HEK293T (cell line): Measurements from ENCODE around the gene HTR2C.
"Not testable (repeated sequence)": the region's sequence is repeated elsewhere in the genome, so short reads cannot be mapped to it uniquely, and the experiment has no call there.

ENCODE experiments used
- CTCF ChIA-PET: fragments of 350-600 bp; formaldehyde crosslinking; extraction: SDS; loops from one replicate; lab custom pipeline; 2021; ENCODE audit warnings: antibody characterized with exemption, inconsistent platforms; lab: Yijun Ruan, JAX
- POLR2A ChIA-PET: fragments of 350-600 bp; formaldehyde crosslinking; extraction: SDS; loops from one replicate; lab custom pipeline; 2020; ENCODE audit warnings: antibody characterized with exemption, inconsistent platforms; lab: Yijun Ruan, JAX
- DNase-seq: peaks from one replicate; pipeline ENCODE4 v3.0.0; 2012; ENCODE audit warnings: mixed read lengths; ENCODE audit errors: extremely low spot score
- ARNT ChIP-seq: fragments of 450-650 bp; IDR thresholded peaks from 2 replicates; pipeline ENCODE4 v1.6.1; 2017; ENCODE audit warnings: mild to moderate bottlenecking
- BHLHE40 ChIP-seq: fragments of 450-650 bp; IDR thresholded peaks from 2 replicates; pipeline ENCODE4 v1.6.1; 2016; ENCODE audit warnings: mild to moderate bottlenecking, moderate library complexity, borderline replicate concordance
- CTBP1 ChIP-seq: fragments of 450-650 bp; IDR thresholded peaks from 2 replicates; pipeline ENCODE4 v1.6.1; 2016; ENCODE audit warnings: borderline replicate concordance
- ELF4 ChIP-seq: fragments of 450-650 bp; IDR thresholded peaks from 2 replicates; pipeline ENCODE4 v1.6.1; 2017; ENCODE audit warnings: antibody characterized with exemption
- FOXA1 ChIP-seq: fragments of 450-650 bp; IDR thresholded peaks from 2 replicates; pipeline ENCODE4 v1.6.1; 2016; ENCODE audit warnings: mild to moderate bottlenecking
- FOXK2 ChIP-seq: fragments of 450-650 bp; IDR thresholded peaks from 2 replicates; pipeline ENCODE4 v1.6.1; 2016; ENCODE audit warnings: mild to moderate bottlenecking
- FOXM1 ChIP-seq: fragments of 450-650 bp; IDR thresholded peaks from 2 replicates; pipeline ENCODE4 v1.6.1; 2017; ENCODE audit warnings: mild to moderate bottlenecking, borderline replicate concordance
- HDGF ChIP-seq: fragments of 450-650 bp; IDR thresholded peaks from 2 replicates; pipeline ENCODE4 v1.6.1; 2017; ENCODE audit warnings: antibody characterized with exemption, borderline replicate concordance
- L3MBTL2 ChIP-seq: fragments of 450-650 bp; conservative IDR thresholded peaks from 2 replicates; pipeline ENCODE4 v1.6.1; 2016; ENCODE audit warnings: mild to moderate bottlenecking
- LEF1 ChIP-seq: fragments of 450-650 bp; IDR thresholded peaks from 2 replicates; pipeline ENCODE4 v1.6.1; 2017; ENCODE audit warnings: mild to moderate bottlenecking, borderline replicate concordance
- NFRKB ChIP-seq: fragments of 450-650 bp; IDR thresholded peaks from 2 replicates; pipeline ENCODE4 v1.6.1; 2016; ENCODE audit warnings: mild to moderate bottlenecking, moderate library complexity
- SP1 ChIP-seq: fragments of 450-650 bp; IDR thresholded peaks from 2 replicates; pipeline ENCODE4 v1.6.1; 2017
- SUZ12 ChIP-seq: fragments of 450-650 bp; IDR thresholded peaks from 2 replicates; pipeline ENCODE4 v1.6.1; 2016; ENCODE audit warnings: mild to moderate bottlenecking
- TARDBP ChIP-seq: fragments of 450-650 bp; IDR thresholded peaks from 2 replicates; pipeline ENCODE4 v1.6.1; 2016
- ZNF384 ChIP-seq: fragments of 450-650 bp; IDR thresholded peaks from 2 replicates; pipeline ENCODE4 v1.6.1; 2016
- TF ChIP-seq, protein P1 (sequence below): fragments of 450-650 bp; IDR thresholded peaks from 2 replicates; pipeline ENCODE4 v1.6.1; 2016

The HTR2C gene

DNA sequence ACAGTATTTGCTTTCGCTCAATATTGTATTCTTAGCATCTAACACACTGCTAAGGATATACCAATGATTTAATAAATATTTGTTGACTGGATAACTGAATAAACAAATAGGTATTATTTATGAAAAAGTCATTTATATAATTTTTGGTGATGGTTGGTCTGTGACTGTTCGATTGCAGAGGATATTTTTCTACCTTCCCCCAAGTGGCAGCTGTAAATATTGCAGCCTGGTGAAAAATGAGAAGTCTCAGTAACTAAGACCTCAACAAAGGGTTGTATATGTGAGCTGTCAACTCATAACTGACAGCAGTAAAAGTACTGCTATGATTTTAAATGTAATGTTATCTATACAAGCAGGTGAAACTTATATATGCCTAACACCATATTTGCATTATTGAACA, 36.0 kb downstream of the HTR2C start:
- POLR2A ChIA-PET, result no interaction called here
- TF ChIP-seq SP1 (no peak), FOXM1 (no peak), ARNT (no peak), FOXA1 (no peak), CTBP1 (no peak), ELF4 (no peak), L3MBTL2 (no peak), TARDBP (no peak), ZNF384 (no peak), NFRKB (no peak), BHLHE40 (no peak), SUZ12 (no peak), HDGF (no peak)
- peak; percentile 39 for DNase-seq
- CTCF ChIA-PET, result interaction anchor here (1.0 to 1.1 kb wide), 2 partner anchors 10 to 12 kb away, joined by 3 read pairs; no protein-coding TSS in a partner anchor

GRCh38 chrX:114626323-114626722, 42.4 kb downstream of the HTR2C start:
- TF ChIP-seq ARNT (no peak), CTBP1 (no peak), SP1 (no peak), FOXK2 (no peak), FOXM1 (no peak), NFRKB (no peak), HDGF (no peak), ELF4 (no peak), SUZ12 (no peak), TARDBP (no peak), ZNF384 (no peak), BHLHE40 (no peak), LEF1 (no peak), L3MBTL2 (no peak), FOXA1 (no peak)
- TF ChIP-seq, protein P1, sequence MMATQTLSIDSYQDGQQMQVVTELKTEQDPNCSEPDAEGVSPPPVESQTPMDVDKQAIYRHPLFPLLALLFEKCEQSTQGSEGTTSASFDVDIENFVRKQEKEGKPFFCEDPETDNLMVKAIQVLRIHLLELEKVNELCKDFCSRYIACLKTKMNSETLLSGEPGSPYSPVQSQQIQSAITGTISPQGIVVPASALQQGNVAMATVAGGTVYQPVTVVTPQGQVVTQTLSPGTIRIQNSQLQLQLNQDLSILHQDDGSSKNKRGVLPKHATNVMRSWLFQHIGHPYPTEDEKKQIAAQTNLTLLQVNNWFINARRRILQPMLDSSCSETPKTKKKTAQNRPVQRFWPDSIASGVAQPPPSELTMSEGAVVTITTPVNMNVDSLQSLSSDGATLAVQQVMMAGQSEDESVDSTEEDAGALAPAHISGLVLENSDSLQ, result no peak
- peak; percentile 36 for DNase-seq
- ChIA-PET POLR2A (no interaction called here), CTCF (interaction anchor here (0.6 to 1.2 kb wide), 4 partner anchors 14 to 482 kb away, joined by 3 to 5 read pairs (median 3); no protein-coding TSS in a partner anchor)

GRCh38 chrX:114635986-114636385, 52.1 kb downstream of the HTR2C start:
- POLR2A ChIA-PET, result no interaction called here
- CTCF ChIA-PET, result no interaction called here
- DNase-seq, result no peak
- no peak for TF ChIP-seq FOXK2
- TF ChIP-seq L3MBTL2, result no peak
- no peak for TF ChIP-seq TARDBP
- no peak for TF ChIP-seq ELF4
- TF ChIP-seq, protein P1, result no peak
- TF ChIP-seq ARNT, result no peak
- TF ChIP-seq NFRKB, result no peak
- TF ChIP-seq HDGF, result no peak
- TF ChIP-seq FOXA1, result no peak
- no peak for TF ChIP-seq BHLHE40
- TF ChIP-seq CTBP1, result no peak
- no peak for TF ChIP-seq SP1
- TF ChIP-seq FOXM1, result no peak
- no peak for TF ChIP-seq SUZ12
- no peak for TF ChIP-seq ZNF384
- no peak for TF ChIP-seq LEF1

GRCh38 chrX:114650351-114650750, 66.5 kb downstream of the HTR2C start:
- TF ChIP-seq BHLHE40, result no peak
- TF ChIP-seq ARNT, result no peak
- TF ChIP-seq TARDBP, result no peak
- no peak for TF ChIP-seq ZNF384
- TF ChIP-seq FOXK2, result no peak
- TF ChIP-seq, protein P1, result no peak
- TF ChIP-seq SUZ12, result no peak
- TF ChIP-seq LEF1, result no peak
- no peak for TF ChIP-seq L3MBTL2
- TF ChIP-seq ELF4, result no peak
- TF ChIP-seq NFRKB, result no peak
- TF ChIP-seq HDGF, result no peak
- TF ChIP-seq FOXA1, result no peak
- TF ChIP-seq SP1, result no peak
- no peak for TF ChIP-seq CTBP1
- TF ChIP-seq FOXM1, result no peak
- DNase-seq, result no peak
- POLR2A ChIA-PET, result no interaction called here
- CTCF ChIA-PET, result no interaction called here

GRCh38 chrX:114675365-114675764, 91.5 kb downstream of the HTR2C start:
- ChIA-PET POLR2A (no interaction called here), CTCF (no interaction called here)
- DNase-seq, result no peak

GRCh38 chrX:114700533-114700932, 116.6 kb downstream of the HTR2C start:
- POLR2A ChIA-PET, DNase-seq, CTCF ChIA-PET: not testable (repeated sequence)

More at GRCh38 chrX:114675365-114675764, 91.5 kb downstream of the HTR2C start:
- TF ChIP-seq NFRKB, result no peak
- TF ChIP-seq CTBP1, result no peak
- no peak for TF ChIP-seq FOXM1
- no peak for TF ChIP-seq L3MBTL2
- TF ChIP-seq, protein P1, result no peak
- TF ChIP-seq SP1, result no peak
- TF ChIP-seq ELF4, result no peak
- no peak for TF ChIP-seq ZNF384
- TF ChIP-seq FOXA1, result no peak
- TF ChIP-seq SUZ12, result no peak
- TF ChIP-seq LEF1, result no peak
- no peak for TF ChIP-seq TARDBP
- TF ChIP-seq FOXK2, result no peak
- TF ChIP-seq BHLHE40, result no peak
- TF ChIP-seq HDGF, result no peak
